DOHH2 (cell line): Measurements from ENCODE around the gene PCDHA3.

ENCODE experiments used
- EZH2phosphoT487 ChIP-seq: fragments of 200-600 bp; sonication (generic); IDR thresholded peaks from 2 replicates; pipeline ENCODE4 v1.6.1; 2017; ENCODE audit warnings: borderline replicate concordance, mild to moderate bottlenecking, antibody characterized with exemption, low read length, moderate library complexity, mixed read lengths
- TF ChIP-seq, protein P1 (sequence below): fragments of 200-600 bp; sonication (generic); IDR thresholded peaks from one replicate; pipeline ENCODE4 v1.5.1; 2014; ENCODE audit warnings: antibody characterized with exemption, mild to moderate bottlenecking, low read depth, low read length; ENCODE audit not compliant: poor library complexity, severe bottlenecking

DNA sequence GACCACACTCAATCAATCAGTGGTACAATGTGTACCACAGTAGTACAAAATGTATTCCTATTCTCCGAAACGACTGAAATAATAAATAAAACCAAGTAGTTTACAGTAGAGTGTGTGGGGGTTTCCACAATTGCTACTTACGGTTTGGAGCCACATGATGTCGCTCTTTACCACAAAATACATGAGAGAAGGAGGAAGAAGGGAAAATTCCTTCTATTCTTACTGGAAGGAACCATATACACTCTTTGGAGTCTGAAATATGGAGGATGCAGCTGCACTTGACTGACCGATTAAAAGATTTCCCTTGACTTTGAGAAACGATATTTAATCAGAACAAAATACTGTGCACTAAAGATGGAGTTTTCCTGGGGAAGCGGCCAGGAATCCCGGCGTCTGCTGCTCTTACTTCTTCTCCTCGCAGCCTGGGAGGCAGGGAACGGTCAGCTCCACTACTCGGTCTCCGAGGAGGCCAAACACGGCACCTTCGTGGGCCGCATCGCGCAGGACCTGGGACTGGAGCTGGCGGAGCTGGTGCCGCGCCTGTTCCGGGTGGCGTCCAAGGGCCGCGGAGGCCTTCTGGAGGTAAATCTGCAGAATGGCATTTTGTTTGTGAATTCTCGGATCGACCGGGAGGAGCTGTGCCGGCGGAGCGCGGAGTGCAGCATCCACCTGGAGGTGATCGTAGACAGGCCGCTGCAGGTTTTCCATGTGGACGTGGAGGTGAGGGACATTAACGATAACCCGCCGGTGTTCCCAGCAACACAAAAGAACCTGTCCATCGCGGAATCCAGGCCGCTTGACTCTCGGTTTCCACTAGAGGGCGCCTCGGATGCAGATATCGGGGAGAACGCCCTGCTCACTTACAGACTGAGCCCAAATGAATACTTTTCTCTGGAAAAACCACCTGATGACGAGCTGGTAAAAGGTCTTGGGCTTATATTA is 6.2 kb downstream of the PCDHA3 start, which contains the start of gene PCDHA4:
- TF ChIP-seq, protein P1, sequence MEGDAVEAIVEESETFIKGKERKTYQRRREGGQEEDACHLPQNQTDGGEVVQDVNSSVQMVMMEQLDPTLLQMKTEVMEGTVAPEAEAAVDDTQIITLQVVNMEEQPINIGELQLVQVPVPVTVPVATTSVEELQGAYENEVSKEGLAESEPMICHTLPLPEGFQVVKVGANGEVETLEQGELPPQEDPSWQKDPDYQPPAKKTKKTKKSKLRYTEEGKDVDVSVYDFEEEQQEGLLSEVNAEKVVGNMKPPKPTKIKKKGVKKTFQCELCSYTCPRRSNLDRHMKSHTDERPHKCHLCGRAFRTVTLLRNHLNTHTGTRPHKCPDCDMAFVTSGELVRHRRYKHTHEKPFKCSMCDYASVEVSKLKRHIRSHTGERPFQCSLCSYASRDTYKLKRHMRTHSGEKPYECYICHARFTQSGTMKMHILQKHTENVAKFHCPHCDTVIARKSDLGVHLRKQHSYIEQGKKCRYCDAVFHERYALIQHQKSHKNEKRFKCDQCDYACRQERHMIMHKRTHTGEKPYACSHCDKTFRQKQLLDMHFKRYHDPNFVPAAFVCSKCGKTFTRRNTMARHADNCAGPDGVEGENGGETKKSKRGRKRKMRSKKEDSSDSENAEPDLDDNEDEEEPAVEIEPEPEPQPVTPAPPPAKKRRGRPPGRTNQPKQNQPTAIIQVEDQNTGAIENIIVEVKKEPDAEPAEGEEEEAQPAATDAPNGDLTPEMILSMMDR, result peak; percentile 59
- TF ChIP-seq EZH2phosphoT487, result no peak
